Prostate gland (tissue), 2 donors: ENCODE results near the gene FZD10.

Experiments used
- CTCF ChIP-seq, 4 experiments: fragments of 200-600 bp in 2 of 4; fragments of 450-650 bp in 2 of 4; sonication (generic) in 2 of 4; IDR thresholded peaks; 1 replicate in 3 of 4; 2 replicates in 1 of 4; pipeline ENCODE4 v1.5.1; 2016 to 2019; ENCODE audit warnings: antibody characterized with exemption in 4 of 4, mild to moderate bottlenecking in 2 of 4, moderate library complexity in 2 of 4
- POLR2A ChIP-seq: fragments of 450-650 bp; IDR thresholded peaks from one replicate; pipeline ENCODE4 v1.6.1; 2016; ENCODE audit warnings: antibody characterized with exemption, mild to moderate bottlenecking

- TF ChIP-seq CTCF (IDR thresholded peaks at IDR 0.05) (no peak), POLR2A (no peak)
These were observed 22.5 kb upstream of the FZD10 start for GRCh38 chr12:130139567-130140421.
